Breast epithelium (tissue), 4 donors: ENCODE measurements around the gene ADAMTS3. TPM values are rescaled to one million over a fixed set of nuclear protein-coding genes. Genes with fewer than 3 reads are reported as not detected.
"Not testable (repeated sequence)": the region's sequence is repeated elsewhere in the genome, so short reads cannot be mapped to it uniquely, and the experiment has no call there.

ENCODE experiments used
- DNase-seq, 2 donors: peaks; one replicate each; pipeline ENCODE4 v3.0.0-alpha.2; 2019; ENCODE audit warnings: low spot score in 2 of 2
- H3K27ac ChIP-seq, 2 donors: fragments of 200-600 bp; sonication (generic) in 1 of 2; one replicate each; pipeline ENCODE4 v1.5.1; 2016 to 2019; ENCODE audit warnings: mild to moderate bottlenecking in 1 of 2
- H3K27me3 ChIP-seq, 2 donors: fragments of 200-600 bp; sonication (generic) in 1 of 2; one replicate each; pipeline versions ENCODE4 v1.5.1 to v1.6.0; 2017 to 2019; ENCODE audit warnings: control low read depth in 1 of 2, mild to moderate bottlenecking in 1 of 2
- H3K36me3 ChIP-seq: fragments of 200-600 bp; one replicate; pipeline ENCODE4 v1.5.1; 2019
- H3K4me1 ChIP-seq, 2 donors: fragments of 200-600 bp; sonication (generic); one replicate each; pipeline ENCODE4 v1.5.1; 2016 to 2019; ENCODE audit warnings: control low read depth in 1 of 2
- H3K4me3 ChIP-seq, 3 donors: fragments of 200-600 bp; sonication (generic); 1 replicate in 2 of 3; 2 replicates in 1 of 3; pipeline ENCODE4 v1.5.1; 2016 to 2019; ENCODE audit warnings: mild to moderate bottlenecking in 3 of 3, moderate library complexity in 2 of 3
- H3K9me3 ChIP-seq, 2 donors: fragments of 200-600 bp; sonication (generic) in 1 of 2; one replicate each; pipeline ENCODE4 v1.5.1; 2016 to 2019; ENCODE audit warnings: control low read depth in 1 of 2
- POLR2A ChIP-seq: fragments of 450-650 bp; IDR thresholded peaks from one replicate; pipeline ENCODE4 v1.6.1; 2016; ENCODE audit warnings: antibody characterized with exemption, mild to moderate bottlenecking, moderate library complexity
- POLR2AphosphoS5 ChIP-seq, 3 donors: sonication (generic); formaldehyde crosslinking; IDR thresholded peaks; one replicate each; pipeline ENCODE4 v1.6.1; 2017; ENCODE audit warnings: antibody characterized with exemption in 3 of 3
- intact Hi-C: fragments of 100-400 bp; cut with DNase I; formaldehyde crosslinking; loops from one replicate; pipeline ENCODE4 v1.15.1; 2023; ENCODE audit warnings: low total_unique reads
- total RNA-seq, 3 donors: library from RNA; depleted of rRNA; stranded (reverse); fragments of >200 nt; gene quantifications; one replicate each; pipeline ENCODE4 v1.1.0, GENCODE V29; 2016
- TF ChIP-seq, protein P1 (sequence below), 3 donors: fragments of 450-650 bp; IDR thresholded peaks; one replicate each; pipeline ENCODE4 v1.5.1; 2016 to 2017; ENCODE audit warnings: antibody characterized with exemption in 3 of 3, mild to moderate bottlenecking in 3 of 3, moderate library complexity in 3 of 3

The ADAMTS3 gene
- total RNA-seq, 3 donors from 2014 or later, result 1.9 to 5.6 (median 2.9) TPM

DNA sequence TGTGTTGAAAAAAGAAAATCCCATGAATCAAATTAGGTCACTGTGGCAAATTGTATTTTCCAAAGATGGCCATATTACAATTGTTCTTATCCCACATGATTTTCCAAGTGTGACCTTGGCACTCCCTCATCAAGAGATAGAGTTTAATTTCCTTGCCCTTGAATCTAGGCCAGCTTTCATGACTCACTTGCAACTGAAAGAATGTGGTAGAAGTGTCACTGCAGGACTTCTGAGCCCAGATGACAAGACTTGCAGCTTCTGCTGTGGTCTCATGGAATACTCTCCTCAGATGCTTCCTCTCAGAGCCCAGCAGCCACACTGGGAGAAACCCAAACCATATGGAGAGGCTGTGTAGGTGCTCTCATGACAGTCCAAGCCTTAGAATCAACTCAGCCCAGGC, 139.0 kb downstream of the ADAMTS3 start:
- no peaks in the 10 kb centered on the region for H3K4me1 ChIP-seq
- intact Hi-C loops, result no loop called here
- H3K36me3 ChIP-seq, result no peaks in the 10 kb centered on the region
- H3K27me3 ChIP-seq, result no peaks in the 10 kb centered on the region
- TF ChIP-seq POLR2A (no peak), POLR2AphosphoS5 (IDR thresholded peaks at IDR 0.05) (no peak)
- no peaks in the 10 kb centered on the region for H3K9me3 ChIP-seq
- no peak overlapping the region for H3K4me3 ChIP-seq
- H3K27ac ChIP-seq, result no peak overlapping the region
- no peak for DNase-seq

DNA sequence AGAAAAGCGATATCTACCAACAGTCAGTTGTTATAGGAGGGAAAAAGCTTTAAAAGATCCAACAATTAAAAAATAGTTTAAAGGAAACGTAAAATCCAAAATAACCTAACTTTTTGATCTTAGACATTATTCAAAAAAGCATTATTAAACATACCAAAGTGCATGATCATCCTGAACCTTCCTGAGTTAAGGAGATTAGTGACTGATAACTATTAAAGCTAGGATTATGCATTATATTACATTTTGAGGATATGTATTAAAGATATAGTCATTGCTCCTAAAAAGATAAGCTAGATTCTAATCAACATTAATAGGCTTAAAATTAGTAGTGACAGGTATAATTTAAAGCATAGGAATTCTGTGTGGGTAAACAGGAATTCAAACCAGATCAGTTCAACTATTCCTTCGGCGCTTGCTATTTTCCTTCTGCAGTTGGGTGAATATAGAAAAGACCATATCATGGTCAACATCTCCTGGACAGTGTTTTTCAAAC, 139.6 kb downstream of the ADAMTS3 start:
- intact Hi-C loops, result no loop called here
- H3K27ac ChIP-seq, result no peak overlapping the region
- no peak overlapping the region for H3K4me3 ChIP-seq
- no peaks in the 10 kb centered on the region for H3K9me3 ChIP-seq
- H3K27me3 ChIP-seq, result no peaks in the 10 kb centered on the region
- TF ChIP-seq, protein P1, sequence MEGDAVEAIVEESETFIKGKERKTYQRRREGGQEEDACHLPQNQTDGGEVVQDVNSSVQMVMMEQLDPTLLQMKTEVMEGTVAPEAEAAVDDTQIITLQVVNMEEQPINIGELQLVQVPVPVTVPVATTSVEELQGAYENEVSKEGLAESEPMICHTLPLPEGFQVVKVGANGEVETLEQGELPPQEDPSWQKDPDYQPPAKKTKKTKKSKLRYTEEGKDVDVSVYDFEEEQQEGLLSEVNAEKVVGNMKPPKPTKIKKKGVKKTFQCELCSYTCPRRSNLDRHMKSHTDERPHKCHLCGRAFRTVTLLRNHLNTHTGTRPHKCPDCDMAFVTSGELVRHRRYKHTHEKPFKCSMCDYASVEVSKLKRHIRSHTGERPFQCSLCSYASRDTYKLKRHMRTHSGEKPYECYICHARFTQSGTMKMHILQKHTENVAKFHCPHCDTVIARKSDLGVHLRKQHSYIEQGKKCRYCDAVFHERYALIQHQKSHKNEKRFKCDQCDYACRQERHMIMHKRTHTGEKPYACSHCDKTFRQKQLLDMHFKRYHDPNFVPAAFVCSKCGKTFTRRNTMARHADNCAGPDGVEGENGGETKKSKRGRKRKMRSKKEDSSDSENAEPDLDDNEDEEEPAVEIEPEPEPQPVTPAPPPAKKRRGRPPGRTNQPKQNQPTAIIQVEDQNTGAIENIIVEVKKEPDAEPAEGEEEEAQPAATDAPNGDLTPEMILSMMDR (IDR thresholded peaks at IDR 0.05), result no peak
- no peak for TF ChIP-seq POLR2AphosphoS5 (IDR thresholded peaks at IDR 0.05)
- no peak for TF ChIP-seq POLR2A
- no peaks in the 10 kb centered on the region for H3K36me3 ChIP-seq
- H3K4me1 ChIP-seq, result no peaks in the 10 kb centered on the region
- DNase-seq, result no peak

DNA sequence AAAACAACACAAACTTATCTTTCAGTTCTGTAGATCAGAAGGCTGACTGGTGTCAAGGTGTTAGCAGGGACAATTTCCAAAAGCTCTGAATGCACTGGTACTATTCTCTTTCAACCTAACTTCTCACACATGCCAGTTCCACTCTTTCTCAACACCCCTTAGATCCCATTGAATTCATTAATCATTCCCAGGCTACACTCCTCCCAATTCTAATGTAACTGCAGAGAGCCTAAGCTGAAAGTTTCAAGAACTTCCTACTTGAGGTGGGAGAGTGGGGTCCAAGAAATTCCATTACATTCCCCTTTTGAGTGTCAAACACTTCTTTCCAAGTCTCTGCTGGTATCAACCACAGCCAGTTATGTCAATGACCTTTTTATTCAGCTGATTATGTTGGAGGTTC, 142.0 kb downstream of the ADAMTS3 start:
- H3K9me3 ChIP-seq, result no peaks in the 10 kb centered on the region

DNA sequence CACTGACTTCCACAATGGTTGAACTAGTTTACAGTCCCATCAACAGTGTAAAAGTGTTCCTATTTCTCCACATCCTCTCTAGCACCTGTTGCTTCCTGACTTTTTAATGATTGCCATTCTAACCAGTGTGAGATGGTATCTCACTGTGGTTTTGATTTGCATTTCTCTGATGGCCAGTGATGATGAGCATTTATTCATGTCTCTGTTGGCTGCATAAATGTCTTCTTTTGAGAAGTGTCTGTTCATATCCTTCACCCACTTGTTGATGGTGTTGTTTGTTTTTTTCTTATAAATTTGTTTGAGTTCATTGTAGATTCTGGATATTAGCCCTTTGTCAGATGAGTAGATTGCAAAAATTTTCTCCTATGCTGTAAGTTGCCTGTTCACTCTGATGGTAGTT, 143.1 kb downstream of the ADAMTS3 start:
- H3K4me3 ChIP-seq, H3K27ac ChIP-seq, H3K36me3 ChIP-seq, H3K27me3 ChIP-seq, DNase-seq, intact Hi-C loops, H3K4me1 ChIP-seq, H3K9me3 ChIP-seq: not testable (repeated sequence)

More for the DNA sequence above, 142.0 kb downstream of the ADAMTS3 start:
- Histone ChIP-seq H3K27me3 (no peaks in the 10 kb centered on the region), H3K4me1 (no peaks in the 10 kb centered on the region), H3K27ac (no peak overlapping the region), H3K4me3 (no peak overlapping the region), H3K36me3 (no peaks in the 10 kb centered on the region)
- intact Hi-C loops, result no loop called here
- TF ChIP-seq, protein P1 (IDR thresholded peaks at IDR 0.05), result no peak
- TF ChIP-seq POLR2A, result no peak
- TF ChIP-seq POLR2AphosphoS5 (IDR thresholded peaks at IDR 0.05), result no peak
- no peak for DNase-seq

DNA sequence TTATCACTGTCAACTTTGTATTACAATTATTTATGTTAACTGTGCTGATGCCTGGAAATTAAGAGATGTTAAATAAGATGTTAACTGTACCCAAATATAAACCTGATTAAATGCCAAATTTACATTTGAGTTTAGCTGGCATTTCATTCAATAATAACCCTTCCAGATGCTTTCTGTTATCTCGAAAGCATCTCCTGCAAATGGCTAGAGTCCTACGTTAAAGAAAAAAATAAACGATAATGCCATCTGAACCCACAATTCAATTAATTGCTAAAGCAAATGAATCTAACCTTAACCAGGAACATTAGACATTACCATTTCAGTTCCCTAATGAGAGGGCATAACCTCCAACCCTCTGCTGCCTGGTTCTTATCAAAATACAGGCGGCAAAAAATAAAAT, 145.0 kb downstream of the ADAMTS3 start:
- intact Hi-C loops, result no loop called here
- H3K27ac ChIP-seq, result no peak overlapping the region
- H3K4me3 ChIP-seq, result no peak overlapping the region
- no peaks in the 10 kb centered on the region for H3K36me3 ChIP-seq
- no peaks in the 10 kb centered on the region for H3K4me1 ChIP-seq
- no peak for DNase-seq
- no peaks in the 10 kb centered on the region for H3K9me3 ChIP-seq
- TF ChIP-seq POLR2AphosphoS5 (IDR thresholded peaks at IDR 0.05) (no peak), POLR2A (no peak)
- TF ChIP-seq, protein P1 (IDR thresholded peaks at IDR 0.05), result no peak
- no peaks in the 10 kb centered on the region for H3K27me3 ChIP-seq

DNA sequence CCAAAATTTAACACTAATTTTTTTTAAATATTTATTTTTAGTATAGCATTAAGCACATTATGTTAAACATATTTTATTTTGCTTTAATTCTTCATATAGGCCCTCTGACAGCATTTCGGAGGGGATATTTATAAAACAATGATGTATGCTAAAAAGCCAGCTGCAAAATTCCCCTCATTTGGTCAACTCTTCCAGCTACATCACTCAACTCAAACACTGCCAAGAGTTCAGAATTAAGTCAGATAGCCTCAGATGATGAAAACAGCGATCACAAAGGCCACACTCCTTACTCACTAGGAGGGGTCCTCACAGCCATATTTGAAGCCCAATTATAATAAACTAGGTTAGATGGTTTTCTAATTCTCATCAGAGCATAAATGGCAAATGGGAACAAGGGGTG, 146.6 kb downstream of the ADAMTS3 start:
- no peaks in the 10 kb centered on the region for H3K27me3 ChIP-seq
- H3K9me3 ChIP-seq, result no peaks in the 10 kb centered on the region
- TF ChIP-seq POLR2A (no peak), POLR2AphosphoS5 (IDR thresholded peaks at IDR 0.05) (no peak)
- TF ChIP-seq, protein P1 (IDR thresholded peaks at IDR 0.05), result no peak
- intact Hi-C loops, result no loop called here
- H3K27ac ChIP-seq, result no peak overlapping the region
- no peaks in the 10 kb centered on the region for H3K4me1 ChIP-seq
- DNase-seq, result no peak
- no peaks in the 10 kb centered on the region for H3K36me3 ChIP-seq
- no peak overlapping the region for H3K4me3 ChIP-seq
